ENCODE measurements around the gene CNTFR. TPM values are rescaled to one million over a fixed set of nuclear protein-coding genes. Genes with fewer than 3 reads are reported as not detected.

Gene CNTFR
- total RNA-seq = not detected in 2 replicates

GRCh38 chr9:34589636-34590380 is at the start of gene CNTFR:
CNTFR (minus strand) TSS chr9:34589724; CDS start chr9:34568981, 20,743 bp downstream.

GRCh38 chr9:34637356-34638137 is 48.0 kb upstream of the CNTFR start, which contains the start of gene SIGMAR1:
SIGMAR1 (minus strand) TSS chr9:34637787; CDS start chr9:34637697, 90 bp downstream.

GRCh38 chr9:34628656-34629490 is 39.3 kb upstream of the CNTFR start, which contains the start of gene ARID3C:
ARID3C (minus strand) TSS chr9:34629066; CDS start chr9:34628014, 1,052 bp downstream.

GRCh38 chr9:34620061-34620994 is 30.8 kb upstream of the CNTFR start, which contains the start of gene DCTN3:
DCTN3 (minus strand) TSS chr9:34620495; CDS start chr9:34620464, 31 bp downstream.

GRCh38 chr9:34611811-34612787 is 22.6 kb upstream of the CNTFR start, which contains the start of gene RPP25L:
RPP25L (minus strand) TSS chr9:34612097; CDS start chr9:34611296, 801 bp downstream.

GRCh38 chr9:34522971-34523797 is 66.3 kb downstream of the CNTFR start, which contains the start of gene ENHO:
ENHO (minus strand) TSS chr9:34522990; CDS start chr9:34521695, 1,295 bp downstream.

Other genes starting within 250 kb of the CNTFR start
- 0.86 and 1.2 TPM in 2 replicates for gene MYORG, start 212.8 kb downstream of the CNTFR start, total RNA-seq
- 3.1 and 3.9 TPM in 2 replicates for gene FAM219A, start 131.2 kb downstream of the CNTFR start, total RNA-seq
- gene DNAI1, start 130.9 kb downstream of the CNTFR start, total RNA-seq = 0.11 TPM in 1 of 2 replicates, not detected in the other
- not detected in 2 replicates for gene ENHO, start 66.7 kb downstream of the CNTFR start, total RNA-seq
- 16.1 and 18.5 TPM in 2 replicates for gene RPP25L, start 22.4 kb upstream of the CNTFR start, total RNA-seq
- 78.3 and 80.4 TPM in 2 replicates for gene DCTN3, start 30.8 kb upstream of the CNTFR start, total RNA-seq
- under 0.01 and 0.09 TPM in 2 replicates for gene ARID3C, start 39.3 kb upstream of the CNTFR start, total RNA-seq
- 23.5 and 26.0 TPM in 2 replicates for gene SIGMAR1, start 48.1 kb upstream of the CNTFR start, total RNA-seq
- 29.8 TPM in 2 replicates for gene GALT, start 57.0 kb upstream of the CNTFR start, total RNA-seq
- 3.1 and 4.6 TPM in 2 replicates for gene IL11RA, start 62.5 kb upstream of the CNTFR start, total RNA-seq
- not detected in 2 replicates for gene CCL27, start 72.9 kb upstream of the CNTFR start, total RNA-seq
- gene CCL19, start 101.6 kb upstream of the CNTFR start, total RNA-seq = not detected in 2 replicates
- 1.4 and 8.6 TPM in 2 replicates for gene CCL21, start 120.4 kb upstream of the CNTFR start, total RNA-seq